ENCODE results near the gene YY1AP1.

GRCh38 chr1:155652951-155653350 is 35.6 kb downstream of the YY1AP1 start:
- TF ChIP-seq GATA2 (IDR thresholded peaks at IDR 0.05; ENCODE audit: low read depth, low read length), result no peak
- no peak for TF ChIP-seq GATA3 (IDR thresholded peaks at IDR 0.05; ENCODE audit: low read depth, low read length)

Measured in SH-SY5Y (cell line).